Measurements from ENCODE around the gene OTX2. TPM values are rescaled to one million over a fixed set of nuclear protein-coding genes. Genes with fewer than 3 reads are reported as not detected.
A peak's percentile ranks its signal among the peaks of the same experiment; 100 is the strongest.

Gene OTX2
- polyA plus RNA-seq, 1 of the 3 experiments (the other 2 are of a cell fraction), result not detected

DNA sequence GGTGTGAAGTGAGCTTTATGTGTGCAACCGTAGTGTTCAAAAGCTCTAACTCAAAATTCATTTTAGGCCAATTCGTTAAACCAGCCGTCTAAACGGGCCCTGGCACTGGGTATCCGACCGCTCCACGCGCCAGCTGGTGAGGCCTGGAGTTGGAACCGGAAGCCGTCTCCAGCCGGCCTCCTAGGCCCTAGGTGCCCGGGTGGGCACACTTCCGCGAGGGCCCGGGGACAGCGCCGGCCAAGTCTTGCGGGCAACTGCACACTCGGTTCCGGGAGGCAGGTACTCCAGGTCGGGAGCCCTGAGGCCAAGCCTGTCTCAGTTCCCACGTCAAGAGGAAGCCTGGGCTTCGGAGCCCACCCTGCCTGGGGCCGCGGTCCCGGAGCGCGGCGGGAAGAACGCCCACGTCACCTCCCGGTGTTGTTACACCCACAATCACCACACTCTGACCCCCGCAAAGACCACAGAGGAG is 16.2 kb downstream of the OTX2 start:
- POLR2A ChIA-PET, result no interaction called here

DNA sequence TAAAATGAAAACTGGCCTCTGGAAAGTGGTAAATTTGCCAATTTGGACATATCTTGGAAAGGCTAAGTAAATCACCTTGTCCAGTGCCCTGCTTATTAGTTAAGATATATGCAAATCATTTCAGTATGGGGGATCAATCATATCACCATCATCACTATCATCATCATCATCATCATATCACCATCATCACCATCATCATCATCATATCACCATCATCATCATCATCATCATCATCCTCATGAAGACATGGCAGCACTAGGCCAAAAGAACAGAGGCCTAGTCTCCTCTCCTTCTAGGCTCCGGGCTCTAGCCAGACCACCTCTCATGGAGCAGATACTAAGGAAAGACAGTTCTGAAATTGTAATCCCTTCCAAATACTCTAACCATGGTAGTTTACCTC is 20.3 kb downstream of the OTX2 start:
- Histone ChIP-seq H3K9me2 (no peaks in the 10 kb centered on the region), H3K4me3 (ENCODE audit: low read depth in 2 of 2, low read length in 1 of 2) (no peak overlapping the region), H3K9ac (no peak overlapping the region), H4K20me1 (ENCODE audit: insufficient read depth) (no peaks in the 10 kb centered on the region), H3K36me3 (replicated peaks in 1 of 2; ENCODE audit: control insufficient read depth in 1 of 2, insufficient read depth in 2 of 2, low read length in 1 of 2) (no peaks in the 10 kb centered on the region), H3F3A (replicated peaks; ENCODE audit: insufficient read depth) (no peaks in the 10 kb centered on the region), H2AFZ (ENCODE audit: low read depth) (no peak overlapping the region), H3K27ac (ENCODE audit: low read depth in 2 of 2, low read length in 1 of 2) (no peak overlapping the region), H3K27me3 (ENCODE audit: insufficient read depth) (peaks cover 11% of the 10 kb centered on the region; the same call in 1 of the 2 replicates), H3K4me2 (no peak overlapping the region), H3K79me2 (ENCODE audit: insufficient read depth) (no peaks in the 10 kb centered on the region), H3K9me3 (no peaks in the 10 kb centered on the region), H3K4me1 (ENCODE audit: control insufficient read depth in 1 of 2, insufficient read depth in 2 of 2, low read depth in 1 of 2, low read length in 1 of 2) (no peaks in the 10 kb centered on the region)
- CTCF ChIA-PET, result no interaction called here
- 6% methylated on average over 1 of the region's 1 CpG for WGBS (ENCODE audit: low lambda C conversion rate)
- POLR2A ChIA-PET, result no interaction called here
- TF ChIP-seq ELF1 (IDR thresholded peaks at IDR 0.05) (no peak), FOSL2 (IDR thresholded peaks at IDR 0.05; ENCODE audit: borderline replicate concordance, low read depth) (no peak), TEAD4 (IDR thresholded peaks at IDR 0.05; ENCODE audit: borderline replicate concordance, insufficient read depth) (no peak), EP300 (IDR thresholded peaks at IDR 0.05; ENCODE audit: borderline replicate concordance in 1 of 2, low read depth in 1 of 2, low read length in 1 of 2) (no peak), RFX5 (IDR thresholded peaks at IDR 0.05; ENCODE audit: low read length) (no peak), POLR2AphosphoS5 (IDR thresholded peaks at IDR 0.05; ENCODE audit: low read depth, low read length) (no peak), CHD2 (IDR thresholded peaks at IDR 0.05; ENCODE audit: low read length, partially characterized antibody) (no peak), RXRA (IDR thresholded peaks at IDR 0.05; ENCODE audit: borderline replicate concordance, low read depth) (no peak), JUND (IDR thresholded peaks at IDR 0.05) (no peak), RCOR1 (IDR thresholded peaks at IDR 0.05; ENCODE audit: low read length) (no peak), EZH2phosphoT487 (IDR thresholded peaks at IDR 0.05; ENCODE audit: borderline replicate concordance, low read depth) (no peak), RAD21 (IDR thresholded peaks at IDR 0.05; ENCODE audit: low read length) (no peak), SMC3 (IDR thresholded peaks at IDR 0.05; ENCODE audit: low read depth, low read length) (no peak), GATA2 (CRISPR knock-in tag; IDR thresholded peaks at IDR 0.05) (no peak)
- TF ChIP-seq, protein P1, sequence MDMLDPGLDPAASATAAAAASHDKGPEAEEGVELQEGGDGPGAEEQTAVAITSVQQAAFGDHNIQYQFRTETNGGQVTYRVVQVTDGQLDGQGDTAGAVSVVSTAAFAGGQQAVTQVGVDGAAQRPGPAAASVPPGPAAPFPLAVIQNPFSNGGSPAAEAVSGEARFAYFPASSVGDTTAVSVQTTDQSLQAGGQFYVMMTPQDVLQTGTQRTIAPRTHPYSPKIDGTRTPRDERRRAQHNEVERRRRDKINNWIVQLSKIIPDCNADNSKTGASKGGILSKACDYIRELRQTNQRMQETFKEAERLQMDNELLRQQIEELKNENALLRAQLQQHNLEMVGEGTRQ (IDR thresholded peaks at IDR 0.05; ENCODE audit: borderline replicate concordance, low read depth, low read length), result no peak
- no peak for DNase-seq

More for the DNA sequence above, 16.2 kb downstream of the OTX2 start:
- Histone ChIP-seq H3K27ac (ENCODE audit: low read depth in 2 of 2, low read length in 1 of 2) (no peak overlapping the region), H3K9me3 (no peaks in the 10 kb centered on the region), H3K9me2 (no peaks in the 10 kb centered on the region), H3K9ac (no peak overlapping the region), H3K4me3 (ENCODE audit: low read depth in 2 of 2, low read length in 1 of 2) (no peak overlapping the region), H3K27me3 (ENCODE audit: insufficient read depth) (peaks cover 51% of the 10 kb centered on the region), H3K36me3 (replicated peaks in 1 of 2; ENCODE audit: control insufficient read depth in 1 of 2, insufficient read depth in 2 of 2, low read length in 1 of 2) (no peaks in the 10 kb centered on the region), H2AFZ (ENCODE audit: low read depth) (no peak overlapping the region), H3K79me2 (ENCODE audit: insufficient read depth) (no peaks in the 10 kb centered on the region), H3F3A (replicated peaks; ENCODE audit: insufficient read depth) (no peaks in the 10 kb centered on the region), H3K4me2 (no peak overlapping the region), H4K20me1 (ENCODE audit: insufficient read depth) (no peaks in the 10 kb centered on the region), H3K4me1 (ENCODE audit: control insufficient read depth in 1 of 2, insufficient read depth in 2 of 2, low read depth in 1 of 2, low read length in 1 of 2) (no peaks in the 10 kb centered on the region)
- no peak for TF ChIP-seq RXRA (IDR thresholded peaks at IDR 0.05; ENCODE audit: borderline replicate concordance, low read depth)
- peak; percentile 54 for TF ChIP-seq GABPA (IDR thresholded peaks at IDR 0.05; ENCODE audit: low read depth)
- no peak for TF ChIP-seq EZH2phosphoT487 (IDR thresholded peaks at IDR 0.05; ENCODE audit: borderline replicate concordance, low read depth)
- TF ChIP-seq, protein P2, sequence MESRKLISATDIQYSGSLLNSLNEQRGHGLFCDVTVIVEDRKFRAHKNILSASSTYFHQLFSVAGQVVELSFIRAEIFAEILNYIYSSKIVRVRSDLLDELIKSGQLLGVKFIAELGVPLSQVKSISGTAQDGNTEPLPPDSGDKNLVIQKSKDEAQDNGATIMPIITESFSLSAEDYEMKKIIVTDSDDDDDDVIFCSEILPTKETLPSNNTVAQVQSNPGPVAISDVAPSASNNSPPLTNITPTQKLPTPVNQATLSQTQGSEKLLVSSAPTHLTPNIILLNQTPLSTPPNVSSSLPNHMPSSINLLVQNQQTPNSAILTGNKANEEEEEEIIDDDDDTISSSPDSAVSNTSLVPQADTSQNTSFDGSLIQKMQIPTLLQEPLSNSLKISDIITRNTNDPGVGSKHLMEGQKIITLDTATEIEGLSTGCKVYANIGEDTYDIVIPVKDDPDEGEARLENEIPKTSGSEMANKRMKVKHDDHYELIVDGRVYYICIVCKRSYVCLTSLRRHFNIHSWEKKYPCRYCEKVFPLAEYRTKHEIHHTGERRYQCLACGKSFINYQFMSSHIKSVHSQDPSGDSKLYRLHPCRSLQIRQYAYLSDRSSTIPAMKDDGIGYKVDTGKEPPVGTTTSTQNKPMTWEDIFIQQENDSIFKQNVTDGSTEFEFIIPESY (IDR thresholded peaks at IDR 0.05; ENCODE audit: borderline replicate concordance, low read depth), result no peak
- no peak for TF ChIP-seq FOXM1 (IDR thresholded peaks at IDR 0.05; ENCODE audit: low read depth)
- no peak for DNase-seq
- 7% methylated on average over 15 of the region's 33 CpGs for WGBS (ENCODE audit: low lambda C conversion rate)
- CTCF ChIA-PET, result interaction anchor here (0.6 kb wide), 1 partner anchor 20 kb away, joined by 4 read pairs; no protein-coding TSS in a partner anchor
